ENCODE results near the gene BRD9. TPM values are rescaled to one million over a fixed set of nuclear protein-coding genes. Genes with fewer than 3 reads are reported as not detected.

Gene BRD9
- total RNA-seq, 1 donor from 2014 or later, result 37.7 TPM

DNA sequence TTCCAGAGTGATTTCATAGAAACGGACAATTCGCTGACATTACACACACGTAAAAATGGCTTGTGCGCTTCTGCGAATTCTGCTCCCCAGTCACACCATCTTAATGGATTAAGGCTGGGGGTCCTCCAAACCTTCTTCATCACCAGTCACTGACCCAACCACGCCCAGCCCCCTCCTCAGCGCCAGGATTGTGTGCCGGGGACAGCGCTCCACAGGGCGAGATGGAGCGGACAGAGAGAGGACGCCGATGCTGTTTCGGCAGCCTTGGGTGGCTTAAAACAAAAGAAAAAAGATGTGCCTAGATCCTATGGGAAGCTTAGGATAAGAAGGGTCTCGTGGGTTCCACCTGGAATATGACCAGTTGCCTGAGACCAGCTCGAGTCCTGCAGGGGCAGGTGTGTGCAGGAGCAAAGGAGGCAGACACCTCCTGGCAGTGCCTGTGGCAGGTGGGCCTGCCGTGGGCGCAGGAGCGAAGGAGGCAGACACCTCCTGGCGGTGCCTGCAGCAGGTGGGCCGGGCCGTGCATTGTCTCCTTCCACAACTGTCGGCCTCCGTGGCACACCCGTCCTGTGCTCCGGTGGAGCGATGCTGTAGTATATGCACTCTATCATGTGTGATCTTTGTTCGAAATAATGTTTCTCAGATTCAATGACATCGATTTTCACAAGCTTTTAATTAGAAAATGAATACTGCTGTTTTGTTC lies 20.9 kb downstream of the BRD9 start:
- peak; percentile 32 for DNase-seq
- H3K36me3 ChIP-seq, result peaks cover 100% of the 10 kb centered on the region

DNA sequence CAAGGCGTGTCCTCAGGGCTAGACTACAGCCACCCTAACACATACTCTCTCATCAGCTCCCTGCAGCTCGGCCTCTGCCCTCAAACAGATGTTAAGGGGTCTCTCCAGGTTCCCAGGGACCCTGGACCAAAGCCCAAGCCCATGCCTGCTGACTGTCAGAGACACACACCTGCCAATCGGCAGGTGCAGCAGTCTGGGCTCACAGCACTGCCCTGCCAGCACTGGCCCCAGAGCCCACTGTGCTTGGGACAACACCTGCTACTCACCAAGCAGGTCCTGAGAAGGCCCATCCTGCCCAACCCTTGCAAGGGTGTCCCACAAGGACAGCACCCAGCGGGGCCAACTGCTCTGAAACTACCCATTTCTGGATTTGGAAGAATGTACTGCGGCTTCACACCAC lies 21.6 kb downstream of the BRD9 start:
- ATAC-seq (no peak), DNase-seq (no peak)
- TF ChIP-seq, protein P1, sequence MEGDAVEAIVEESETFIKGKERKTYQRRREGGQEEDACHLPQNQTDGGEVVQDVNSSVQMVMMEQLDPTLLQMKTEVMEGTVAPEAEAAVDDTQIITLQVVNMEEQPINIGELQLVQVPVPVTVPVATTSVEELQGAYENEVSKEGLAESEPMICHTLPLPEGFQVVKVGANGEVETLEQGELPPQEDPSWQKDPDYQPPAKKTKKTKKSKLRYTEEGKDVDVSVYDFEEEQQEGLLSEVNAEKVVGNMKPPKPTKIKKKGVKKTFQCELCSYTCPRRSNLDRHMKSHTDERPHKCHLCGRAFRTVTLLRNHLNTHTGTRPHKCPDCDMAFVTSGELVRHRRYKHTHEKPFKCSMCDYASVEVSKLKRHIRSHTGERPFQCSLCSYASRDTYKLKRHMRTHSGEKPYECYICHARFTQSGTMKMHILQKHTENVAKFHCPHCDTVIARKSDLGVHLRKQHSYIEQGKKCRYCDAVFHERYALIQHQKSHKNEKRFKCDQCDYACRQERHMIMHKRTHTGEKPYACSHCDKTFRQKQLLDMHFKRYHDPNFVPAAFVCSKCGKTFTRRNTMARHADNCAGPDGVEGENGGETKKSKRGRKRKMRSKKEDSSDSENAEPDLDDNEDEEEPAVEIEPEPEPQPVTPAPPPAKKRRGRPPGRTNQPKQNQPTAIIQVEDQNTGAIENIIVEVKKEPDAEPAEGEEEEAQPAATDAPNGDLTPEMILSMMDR (IDR thresholded peaks at IDR 0.05), result no peak
- Histone ChIP-seq H3K4me3 (no peak overlapping the region), H3K27ac (no peak overlapping the region), H3K4me1 (peaks cover 6% of the 10 kb centered on the region), H3K9me3 (no peaks in the 10 kb centered on the region), H3K27me3 (ENCODE audit: low read depth) (no peaks in the 10 kb centered on the region), H3K36me3 (peaks cover 98% of the 10 kb centered on the region)
- intact Hi-C loops (cut with DNase I), result no loop called here

More for the DNA sequence above, 20.9 kb downstream of the BRD9 start:
- Histone ChIP-seq H3K4me1 (peaks cover 6% of the 10 kb centered on the region), H3K27me3 (ENCODE audit: low read depth) (no peaks in the 10 kb centered on the region), H3K4me3 (no peak overlapping the region), H3K27ac (no peak overlapping the region), H3K9me3 (no peaks in the 10 kb centered on the region)
- no peak for ATAC-seq
- TF ChIP-seq, protein P1 (IDR thresholded peaks at IDR 0.05), result no peak
- intact Hi-C loops (cut with DNase I), result no loop called here

DNA sequence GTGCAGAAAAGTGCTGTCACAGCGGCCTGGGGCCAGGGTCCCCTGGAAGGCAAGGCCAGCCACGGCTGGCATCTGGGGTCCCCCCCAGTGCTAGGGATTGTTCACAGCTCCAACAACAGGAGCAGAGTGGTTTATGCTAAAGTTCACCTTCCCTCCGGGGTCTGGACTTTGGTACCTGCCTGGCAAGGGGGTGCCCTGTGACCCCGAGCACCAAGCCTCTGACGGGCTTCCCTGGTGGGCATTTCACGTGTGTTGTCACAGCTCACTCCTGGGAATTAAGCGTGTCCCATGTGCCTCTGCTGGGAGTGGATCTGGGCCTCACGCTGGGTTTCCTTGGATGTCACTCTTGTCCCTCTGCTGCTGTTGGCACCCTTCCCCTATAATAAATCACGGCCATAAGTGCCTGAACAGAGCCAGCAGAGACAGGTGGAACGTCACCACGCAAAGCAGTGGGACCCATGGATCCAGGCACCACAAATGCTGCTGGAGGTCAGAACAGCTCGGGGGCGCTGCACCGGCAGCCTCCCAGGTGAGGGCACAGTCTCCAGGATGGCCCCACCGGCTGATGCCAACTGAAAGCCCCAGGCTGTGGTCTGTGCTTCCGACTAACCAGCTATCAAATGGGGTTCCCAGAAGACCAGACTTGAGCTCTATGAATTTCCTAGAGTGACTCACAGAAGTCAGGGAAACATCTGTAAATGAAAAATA lies 24.0 kb downstream of the BRD9 start:
- intact Hi-C loops (cut with DNase I), result no loop called here
- Histone ChIP-seq H3K36me3 (peaks cover 98% of the 10 kb centered on the region), H3K9me3 (no peaks in the 10 kb centered on the region), H3K27ac (no peak overlapping the region), H3K27me3 (ENCODE audit: low read depth) (no peaks in the 10 kb centered on the region), H3K4me3 (no peak overlapping the region), H3K4me1 (peaks cover 6% of the 10 kb centered on the region)
- TF ChIP-seq, protein P1 (IDR thresholded peaks at IDR 0.05), result no peak
- no peak for DNase-seq
- no peak for ATAC-seq

DNA sequence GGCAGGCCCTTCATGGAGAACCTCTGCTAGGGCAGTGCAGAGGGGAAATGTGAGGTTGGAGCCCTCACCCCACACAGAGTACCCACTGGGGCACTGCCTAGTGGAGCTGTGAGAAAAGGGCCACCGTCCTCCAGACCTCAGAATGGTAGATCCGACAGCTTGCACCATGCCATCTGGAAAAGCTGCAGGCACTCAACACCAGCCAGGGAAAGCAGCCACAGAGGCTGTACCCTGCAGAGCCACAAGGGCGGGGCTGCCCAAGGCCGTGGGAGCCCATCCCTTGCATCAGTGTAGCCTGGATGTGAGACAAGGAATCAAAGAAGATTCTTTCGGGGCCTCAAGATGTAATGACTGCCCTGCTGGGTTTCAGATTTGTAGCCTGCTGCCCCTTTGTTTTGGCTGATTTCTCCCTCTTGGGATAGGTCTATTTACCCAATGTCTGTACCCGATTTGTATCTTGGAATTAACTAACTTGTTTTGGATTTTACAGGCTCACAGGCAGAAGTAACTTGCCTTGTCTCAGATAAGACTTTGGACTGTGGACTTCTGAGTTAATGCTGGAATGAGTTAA lies 25.2 kb downstream of the BRD9 start:
- no peaks in the 10 kb centered on the region for H3K9me3 ChIP-seq
- intact Hi-C loops (cut with DNase I), result no loop called here
- no peak for DNase-seq
- H3K27ac ChIP-seq, result no peak overlapping the region
- peaks cover 98% of the 10 kb centered on the region for H3K36me3 ChIP-seq
- H3K4me3 ChIP-seq, result no peak overlapping the region
- TF ChIP-seq, protein P1 (IDR thresholded peaks at IDR 0.05), result no peak
- no peak for ATAC-seq
- no peaks in the 10 kb centered on the region for H3K4me1 ChIP-seq
- no peaks in the 10 kb centered on the region for H3K27me3 ChIP-seq (ENCODE audit: low read depth)

DNA sequence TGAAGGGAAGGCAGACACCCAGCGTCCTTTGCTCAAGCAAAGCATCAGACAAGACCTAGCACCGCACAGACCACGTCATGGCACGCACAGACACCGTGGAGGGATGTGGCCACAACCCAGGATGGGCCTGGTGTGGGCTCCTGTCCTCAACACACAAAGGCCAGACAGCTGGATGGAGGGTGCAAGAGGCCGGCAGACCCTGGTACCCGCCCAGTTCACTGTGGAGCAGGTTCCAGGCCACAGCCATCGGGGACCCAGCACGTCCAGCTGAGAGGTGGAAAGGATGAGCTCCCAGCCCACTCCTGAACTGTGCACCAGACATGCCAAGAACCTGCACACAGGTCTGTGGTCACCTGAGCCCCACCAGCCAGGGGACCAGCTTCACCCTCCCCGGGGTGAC lies 26.8 kb downstream of the BRD9 start:
- no peak overlapping the region for H3K27ac ChIP-seq
- H3K4me1 ChIP-seq, result no peaks in the 10 kb centered on the region
- no peaks in the 10 kb centered on the region for H3K27me3 ChIP-seq (ENCODE audit: low read depth)
- peaks cover 83% of the 10 kb centered on the region for H3K36me3 ChIP-seq
- ATAC-seq, result no peak
- H3K9me3 ChIP-seq, result no peaks in the 10 kb centered on the region
- TF ChIP-seq, protein P1 (IDR thresholded peaks at IDR 0.05), result no peak
- intact Hi-C loops (cut with DNase I), result no loop called here
- no peak overlapping the region for H3K4me3 ChIP-seq
- no peak for DNase-seq

Measured in lower lobe of right lung (tissue), 2 donors.